C4-2B (cell line): ENCODE data around the gene TRAF3.

Experiments
- H3K27ac ChIP-seq: fragments of 450-650 bp; 2 replicates; pipeline ENCODE4 v1.5.1; 2017
- CTCF ChIP-seq: fragments of 450-650 bp; conservative IDR thresholded peaks from 2 replicates; pipeline ENCODE4 v1.5.1; 2017; ENCODE audit warnings: mild to moderate bottlenecking
- ZFX ChIP-seq: fragments of 450-650 bp; IDR thresholded peaks from 2 replicates; pipeline ENCODE4 v1.6.1; 2017

The TRAF3 gene

GRCh38 chr14:102937331-102938175 is 160.3 kb downstream of the TRAF3 start:
- H3K27ac ChIP-seq, result no peak overlapping the region
- TF ChIP-seq CTCF (no peak), ZFX (no peak)

GRCh38 chr14:102938191-102938590 is 160.9 kb downstream of the TRAF3 start:
- no peak overlapping the region for H3K27ac ChIP-seq

GRCh38 chr14:102939329-102939728 is 162.1 kb downstream of the TRAF3 start:
- no peak overlapping the region for H3K27ac ChIP-seq
- no peak for TF ChIP-seq ZFX
- TF ChIP-seq CTCF, result no peak

More at GRCh38 chr14:102938191-102938590, 160.9 kb downstream of the TRAF3 start:
- TF ChIP-seq CTCF, result no peak
- TF ChIP-seq ZFX, result no peak

GRCh38 chr14:102939820-102940561 is 162.7 kb downstream of the TRAF3 start:
- no peak overlapping the region for H3K27ac ChIP-seq
- no peak for TF ChIP-seq CTCF
- TF ChIP-seq ZFX, result no peak

- no peak for TF ChIP-seq CTCF
- no peak for TF ChIP-seq ZFX
Observed at GRCh38 chr14:102940729-102941362, 163.6 kb downstream of the TRAF3 start.

GRCh38 chr14:102941419-102942011 is 164.3 kb downstream of the TRAF3 start:
- no peak overlapping the region for H3K27ac ChIP-seq
- TF ChIP-seq CTCF, result no peak
- TF ChIP-seq ZFX, result no peak

More at GRCh38 chr14:102940729-102941362, 163.6 kb downstream of the TRAF3 start:
- H3K27ac ChIP-seq, result no peak overlapping the region
